ENCODE results near the gene CPSF4L.

GRCh38 chr17:73311428-73311780 is 49.7 kb upstream of the CPSF4L start:
- TF ChIP-seq, protein P1, sequence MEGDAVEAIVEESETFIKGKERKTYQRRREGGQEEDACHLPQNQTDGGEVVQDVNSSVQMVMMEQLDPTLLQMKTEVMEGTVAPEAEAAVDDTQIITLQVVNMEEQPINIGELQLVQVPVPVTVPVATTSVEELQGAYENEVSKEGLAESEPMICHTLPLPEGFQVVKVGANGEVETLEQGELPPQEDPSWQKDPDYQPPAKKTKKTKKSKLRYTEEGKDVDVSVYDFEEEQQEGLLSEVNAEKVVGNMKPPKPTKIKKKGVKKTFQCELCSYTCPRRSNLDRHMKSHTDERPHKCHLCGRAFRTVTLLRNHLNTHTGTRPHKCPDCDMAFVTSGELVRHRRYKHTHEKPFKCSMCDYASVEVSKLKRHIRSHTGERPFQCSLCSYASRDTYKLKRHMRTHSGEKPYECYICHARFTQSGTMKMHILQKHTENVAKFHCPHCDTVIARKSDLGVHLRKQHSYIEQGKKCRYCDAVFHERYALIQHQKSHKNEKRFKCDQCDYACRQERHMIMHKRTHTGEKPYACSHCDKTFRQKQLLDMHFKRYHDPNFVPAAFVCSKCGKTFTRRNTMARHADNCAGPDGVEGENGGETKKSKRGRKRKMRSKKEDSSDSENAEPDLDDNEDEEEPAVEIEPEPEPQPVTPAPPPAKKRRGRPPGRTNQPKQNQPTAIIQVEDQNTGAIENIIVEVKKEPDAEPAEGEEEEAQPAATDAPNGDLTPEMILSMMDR (IDR thresholded peaks at IDR 0.05) = peak in 1 of 6 experiments; percentile 19
- TF ChIP-seq POLR2A (IDR thresholded peaks at IDR 0.05) = no peak
